GM19328 (cell line): ENCODE results near the gene IRF4.

ENCODE experiments used
- ATAC-seq: cut with Tn5 transposase; IDR thresholded peaks from one replicate; pipeline ENCODE4 v1.9.1; 2021; ENCODE audit warnings: mild to moderate bottlenecking, moderate library complexity; ENCODE audit not compliant: unreplicated experiment

The IRF4 gene

GRCh38 chr6:436308-437036 lies 44.9 kb downstream of the IRF4 start:
- ATAC-seq: no peak

GRCh38 chr6:437037-437392 lies 45.5 kb downstream of the IRF4 start:
- ATAC-seq: no peak

GRCh38 chr6:438634-439170 lies 47.1 kb downstream of the IRF4 start:
- no peak for ATAC-seq

- no peak for ATAC-seq
Observed at GRCh38 chr6:439641-440167, 48.2 kb downstream of the IRF4 start.

GRCh38 chr6:441126-441920 lies 49.8 kb downstream of the IRF4 start:
- no peak for ATAC-seq

GRCh38 chr6:443621-444159 lies 52.1 kb downstream of the IRF4 start:
- ATAC-seq: no peak

GRCh38 chr6:444653-445275 lies 53.2 kb downstream of the IRF4 start:
- ATAC-seq: no peak

- ATAC-seq: no peak
Observed at GRCh38 chr6:445571-446417, 54.2 kb downstream of the IRF4 start.

GRCh38 chr6:446418-447366 lies 55.1 kb downstream of the IRF4 start:
- ATAC-seq: no peak

GRCh38 chr6:447381-448165 lies 56.0 kb downstream of the IRF4 start:
- no peak for ATAC-seq

- ATAC-seq: no peak
Observed at GRCh38 chr6:448296-449056, 56.9 kb downstream of the IRF4 start.

- no peak for ATAC-seq
Observed at GRCh38 chr6:449057-449430, 57.5 kb downstream of the IRF4 start.

GRCh38 chr6:449486-450419 lies 58.2 kb downstream of the IRF4 start:
- ATAC-seq: no peak

GRCh38 chr6:451336-451735 lies 59.8 kb downstream of the IRF4 start:
- no peak for ATAC-seq

- no peak for ATAC-seq
Observed at GRCh38 chr6:451847-452246, 60.3 kb downstream of the IRF4 start.

GRCh38 chr6:452301-453067 lies 60.9 kb downstream of the IRF4 start:
- ATAC-seq: no peak
